IMR-90 (cell line): Measurements from ENCODE around the gene TSPAN31. TPM values are rescaled to one million over a fixed set of nuclear protein-coding genes. Genes with fewer than 3 reads are reported as not detected.

Experiments
- ATAC-seq: fragments of 200-7000 bp; cut with Tn5 transposase; 2 replicates; pipeline ENCODE4 v1.9.1; 2020; ENCODE audit warnings: low read depth, mild to moderate bottlenecking, moderate library complexity
- BruUV-seq: library from RNA; stranded (reverse); fragments of 400-500 nt; replicated peaks from 2 replicates; lab custom pipeline; 2021; lab: Mats Ljungman, UMichigan
- CTCF ChIA-PET: fragments of 300-600 bp; formaldehyde crosslinking; extraction: SDS; loops from one replicate; lab custom pipeline; 2021; ENCODE audit warnings: antibody characterized with exemption; lab: Yijun Ruan, JAX
- POLR2A ChIA-PET: fragments of 300-600 bp; sonication (Branson Sonifier 250); formaldehyde crosslinking; loops from one replicate; lab custom pipeline; 2022; ENCODE audit warnings: antibody characterized with exemption; ENCODE audit not compliant: unreplicated experiment; lab: Charles Lee
- DNase-seq: peaks from one replicate; pipeline ENCODE4 v3.0.0; 2013
- H2AFZ ChIP-seq: replicated peaks from 2 replicates; pipeline ENCODE3; 2013; ENCODE audit warnings: low read length, mild to moderate bottlenecking; ENCODE audit not compliant: poor library complexity
- H2AK5ac ChIP-seq: 2 replicates; pipeline ENCODE4 v1.6.1; 2013; ENCODE audit warnings: low read depth, low read length, inconsistent platforms
- H2AK9ac ChIP-seq: replicated peaks from 2 replicates; pipeline ENCODE3; 2013; ENCODE audit warnings: mild to moderate bottlenecking, low read depth, low read length, moderate library complexity; ENCODE audit not compliant: poor library complexity
- H2BK120ac ChIP-seq: 2 replicates; pipeline ENCODE4 v1.6.1; 2013; ENCODE audit warnings: low read depth, low read length, inconsistent platforms
- H2BK15ac ChIP-seq: 3 replicates; pipeline ENCODE4 v1.6.1; 2013; ENCODE audit warnings: low read depth, low read length, inconsistent platforms
- H2BK20ac ChIP-seq: 2 replicates; pipeline ENCODE4 v1.6.1; 2013; ENCODE audit warnings: low read depth, mild to moderate bottlenecking, inconsistent platforms, low read length, moderate library complexity
- H2BK5ac ChIP-seq: 2 replicates; pipeline ENCODE4 v1.6.1; 2013; ENCODE audit warnings: mild to moderate bottlenecking, low read depth, low read length, inconsistent platforms; ENCODE audit not compliant: poor library complexity, severe bottlenecking
- H3K14ac ChIP-seq: replicated peaks from 2 replicates; pipeline ENCODE4 v1.6.1; 2013; ENCODE audit warnings: low read depth, low read length, inconsistent platforms
- H3K18ac ChIP-seq: 2 replicates; pipeline ENCODE4 v1.6.1; 2013; ENCODE audit warnings: low read depth, low read length, control low read depth
- H3K23ac ChIP-seq: 2 replicates; pipeline ENCODE4 v1.6.1; 2013; ENCODE audit warnings: low read depth, low read length, inconsistent platforms
- H3K27ac ChIP-seq: 2 replicates; pipeline ENCODE4 v1.5.1; 2013; ENCODE audit warnings: mild to moderate bottlenecking, control low read depth, low read length; ENCODE audit not compliant: insufficient read depth
- H3K27me3 ChIP-seq: 2 replicates; pipeline ENCODE4 v1.6.1; 2013; ENCODE audit warnings: low read length; ENCODE audit not compliant: control insufficient read depth, insufficient read depth
- H3K36me3 ChIP-seq: 2 replicates; pipeline ENCODE4 v1.6.1; 2013; ENCODE audit warnings: low read length, mixed read lengths; ENCODE audit not compliant: control insufficient read depth, insufficient read depth
- H3K4ac ChIP-seq: 2 replicates; pipeline ENCODE4 v1.6.1; 2013; ENCODE audit warnings: low read depth, low read length, inconsistent platforms
- H3K4me1 ChIP-seq: 2 replicates; pipeline ENCODE4 v1.6.1; 2013; ENCODE audit warnings: low read length, mixed read lengths; ENCODE audit not compliant: control insufficient read depth, insufficient read depth
- H3K4me2 ChIP-seq: 2 replicates; pipeline ENCODE4 v1.6.1; 2013; ENCODE audit warnings: low read depth, mild to moderate bottlenecking, control low read depth, low read length, moderate library complexity
- H3K4me3 ChIP-seq: 2 replicates; pipeline ENCODE4 v1.5.1; 2013; ENCODE audit warnings: low read depth, mild to moderate bottlenecking, control low read depth, low read length, moderate library complexity; ENCODE audit not compliant: insufficient read depth
- H3K56ac ChIP-seq: 2 replicates; pipeline ENCODE4 v1.6.1; 2013; ENCODE audit warnings: low read length, inconsistent platforms; ENCODE audit not compliant: insufficient read depth; ENCODE audit errors: extremely low read depth
- H3K79me1 ChIP-seq, 2 experiments: 2 replicates each; pipeline ENCODE4 v1.6.1; 2013; ENCODE audit warnings: low read length in 2 of 2, inconsistent platforms in 1 of 2, low read depth in 1 of 2
- H3K9ac ChIP-seq: 2 replicates; pipeline ENCODE4 v1.6.1; 2013; ENCODE audit warnings: low read depth, low read length, control low read depth
- H3K9me1 ChIP-seq: 2 replicates; pipeline ENCODE4 v1.6.1; 2013; ENCODE audit warnings: low read length, inconsistent platforms; ENCODE audit not compliant: insufficient read depth
- H3K9me3 ChIP-seq: 2 replicates; pipeline ENCODE4 v1.6.1; 2013; ENCODE audit warnings: low read length; ENCODE audit not compliant: control insufficient read depth, insufficient read depth
- H4K20me1 ChIP-seq: 2 replicates; pipeline ENCODE4 v1.6.1; 2013; ENCODE audit warnings: low read length, inconsistent platforms; ENCODE audit not compliant: insufficient read depth
- H4K5ac ChIP-seq: 2 replicates; pipeline ENCODE4 v1.6.1; 2013; ENCODE audit warnings: mild to moderate bottlenecking, low read depth, low read length, control low read depth
- H4K8ac ChIP-seq, 2 experiments: 2 replicates each; pipeline ENCODE4 v1.6.1; 2013; ENCODE audit warnings: low read depth in 2 of 2, low read length in 2 of 2, control low read depth in 1 of 2, inconsistent platforms in 1 of 2
- H4K91ac ChIP-seq: 2 replicates; pipeline ENCODE4 v1.6.1; 2013; ENCODE audit warnings: low read depth, low read length, inconsistent platforms; ENCODE audit not compliant: insufficient read depth
- BHLHE40 ChIP-seq: fragments of 150-350 bp; IDR thresholded peaks from 2 replicates; pipeline ENCODE4 v1.6.1; 2016; ENCODE audit warnings: mild to moderate bottlenecking, low read depth, low read length
- CHD1 ChIP-seq: IDR thresholded peaks from 2 replicates; pipeline ENCODE4 v1.6.1; 2012; ENCODE audit warnings: low read depth, low read length, improper control_type of control experiment
- RAD21 ChIP-seq: IDR thresholded peaks from 2 replicates; pipeline ENCODE4 v1.6.1; 2012; ENCODE audit warnings: low read length, improper control_type of control experiment
- RFX5 ChIP-seq: IDR thresholded peaks from 2 replicates; pipeline ENCODE4 v1.8.0; 2012; ENCODE audit warnings: low read depth, mild to moderate bottlenecking, low read length, moderate library complexity
- WGBS, 2 experiments: methylation state at CpG; one replicate each; pipeline versions ENCODE4 v1.1.5 to v1.1.7; 2013; ENCODE audit warnings: missing lambda C conversion rate in 2 of 2; ENCODE audit not compliant: insufficient read length in 1 of 2; ENCODE audit errors: extremely low coverage in 2 of 2; 5-methylcytosine and 5-hydroxymethylcytosine counted together
- dilution Hi-C: fragments of 300-500 bp; cut with HindIII; formaldehyde crosslinking; loops from one replicate; pipeline ENCODE4 v1.14.3; 2018; ENCODE audit warnings: low sequenced_read_pairs; ENCODE audit not compliant: unreplicated experiment
- in situ Hi-C: fragments of 300-500 bp; cut with MboI; formaldehyde crosslinking; loops from 3 replicates; pipeline ENCODE4 v1.14.3; 2019; ENCODE audit warnings: low sequenced_read_pairs, inconsistent platforms, mixed read lengths
- intact Hi-C: fragments of 100-400 bp; cut with micrococcal nuclease; formaldehyde crosslinking; loops from 2 replicates; pipeline ENCODE4 v1.10.0; 2022
- polyA plus RNA-seq, 3 experiments: library from polyadenylated mRNA; depleted of rRNA; stranded (reverse); fragments of >200 nt; gene quantifications; 2 replicates each; pipeline ENCODE4 v1.2.3, GENCODE V29; 2012; ENCODE audit warnings: low replicate concordance in 1 of 3
- total RNA-seq: library from RNA; depleted of rRNA; stranded (reverse); fragments of >200 nt; gene quantifications from 2 replicates; pipeline ENCODE4 v1.2.3, GENCODE V29; 2012
- TF ChIP-seq, protein P1 (sequence below): conservative IDR thresholded peaks from 2 replicates; pipeline ENCODE4 v1.5.1; 2012; ENCODE audit warnings: mild to moderate bottlenecking, low read depth, low read length, improper control_type of control experiment

Gene TSPAN31
- total and polyA plus RNA-seq, 2 of the 4 experiments (the other 2 are of a cell fraction), result 12.3 to 71.2 TPM

DNA sequence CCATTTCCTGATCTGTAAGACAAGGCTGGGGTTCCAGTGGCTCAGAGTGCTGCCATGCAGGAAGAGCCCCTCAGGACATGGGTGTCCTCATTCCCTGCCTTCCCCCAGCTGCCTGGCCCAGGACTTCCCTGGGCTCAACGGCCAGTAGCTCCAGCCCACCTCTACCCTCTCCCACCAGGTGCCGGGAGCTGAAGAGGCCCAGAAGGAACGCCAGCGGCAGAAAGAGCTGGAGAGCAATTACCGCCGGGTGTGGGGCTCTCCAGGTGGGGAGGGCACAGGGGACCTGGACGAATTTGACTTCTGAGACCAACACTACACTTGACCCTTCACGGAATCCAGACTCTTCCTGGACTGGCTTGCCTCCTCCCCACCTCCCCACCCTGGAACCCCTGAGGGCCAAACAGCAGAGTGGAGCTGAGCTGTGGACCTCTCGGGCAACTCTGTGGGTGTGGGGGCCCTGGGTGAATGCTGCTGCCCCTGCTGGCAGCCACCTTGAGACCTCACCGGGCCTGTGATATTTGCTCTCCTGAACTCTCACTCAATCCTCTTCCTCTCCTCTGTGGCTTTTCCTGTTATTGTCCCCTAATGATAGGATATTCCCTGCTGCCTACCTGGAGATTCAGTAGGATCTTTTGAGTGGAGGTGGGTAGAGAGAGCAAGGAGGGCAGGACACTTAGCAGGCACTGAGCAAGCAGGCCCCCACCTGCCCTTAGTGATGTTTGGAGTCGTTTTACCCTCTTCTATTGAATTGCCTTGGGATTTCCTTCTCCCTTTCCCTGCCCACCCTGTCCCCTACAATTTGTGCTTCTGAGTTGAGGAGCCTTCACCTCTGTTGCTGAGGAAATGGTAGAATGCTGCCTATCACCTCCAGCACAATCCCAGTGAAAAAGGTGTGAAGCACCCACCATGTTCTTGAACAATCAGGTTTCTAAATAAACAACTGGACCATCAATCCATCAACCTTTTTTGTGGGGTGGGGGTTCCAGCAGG lies 23.9 kb upstream of the TSPAN31 start:
- Histone ChIP-seq H3K27me3 (no peaks in the 10 kb centered on the region; the same call in 1 of the 2 replicates), H3K56ac (no peak overlapping the region), H3K36me3 (peaks cover 43% of the 10 kb centered on the region), H3K9me1 (peaks cover 3% of the 10 kb centered on the region; the same call in 1 of the 2 replicates), H3K9me3 (no peaks in the 10 kb centered on the region), H4K20me1 (no peaks in the 10 kb centered on the region), H4K5ac (no peak overlapping the region), H3K9ac (no peak overlapping the region), H4K8ac (no peak overlapping the region), H3K14ac (no peak overlapping the region), H2BK5ac (no peak overlapping the region), H3K4ac (no peak overlapping the region), H2AFZ (no peak overlapping the region), H4K91ac (no peak overlapping the region), H3K4me3 (no peak overlapping the region), H3K79me1 (peaks cover 0 to 2% of the 10 kb centered on the region in 2 experiments; a peak in 1 of 4 replicates), H3K18ac (no peak overlapping the region), H3K4me1 (no peaks in the 10 kb centered on the region), H3K4me2 (no peak overlapping the region), H2BK15ac (no peak overlapping the region), H3K23ac (no peak overlapping the region), H2AK5ac (no peak overlapping the region), H2BK20ac (no peak overlapping the region), H3K27ac (no peak overlapping the region), H2BK120ac (no peak overlapping the region), H2AK9ac (peak overlapping the region; percentile 45)
- intact Hi-C loops (no loop called here), in situ Hi-C loops (no loop called here), dilution Hi-C loops (no loop called here)
- WGBS, 2 experiments, result 94% methylated on average over 3 of the region's 11 CpGs; no CpG with 5 or more reads in 1 of the 2 experiments
- CTCF ChIA-PET, result no interaction called here
- TF ChIP-seq BHLHE40, result no peak
- no peak for TF ChIP-seq RFX5
- no peak for TF ChIP-seq CHD1
- no peak for TF ChIP-seq RAD21
- TF ChIP-seq, protein P1, sequence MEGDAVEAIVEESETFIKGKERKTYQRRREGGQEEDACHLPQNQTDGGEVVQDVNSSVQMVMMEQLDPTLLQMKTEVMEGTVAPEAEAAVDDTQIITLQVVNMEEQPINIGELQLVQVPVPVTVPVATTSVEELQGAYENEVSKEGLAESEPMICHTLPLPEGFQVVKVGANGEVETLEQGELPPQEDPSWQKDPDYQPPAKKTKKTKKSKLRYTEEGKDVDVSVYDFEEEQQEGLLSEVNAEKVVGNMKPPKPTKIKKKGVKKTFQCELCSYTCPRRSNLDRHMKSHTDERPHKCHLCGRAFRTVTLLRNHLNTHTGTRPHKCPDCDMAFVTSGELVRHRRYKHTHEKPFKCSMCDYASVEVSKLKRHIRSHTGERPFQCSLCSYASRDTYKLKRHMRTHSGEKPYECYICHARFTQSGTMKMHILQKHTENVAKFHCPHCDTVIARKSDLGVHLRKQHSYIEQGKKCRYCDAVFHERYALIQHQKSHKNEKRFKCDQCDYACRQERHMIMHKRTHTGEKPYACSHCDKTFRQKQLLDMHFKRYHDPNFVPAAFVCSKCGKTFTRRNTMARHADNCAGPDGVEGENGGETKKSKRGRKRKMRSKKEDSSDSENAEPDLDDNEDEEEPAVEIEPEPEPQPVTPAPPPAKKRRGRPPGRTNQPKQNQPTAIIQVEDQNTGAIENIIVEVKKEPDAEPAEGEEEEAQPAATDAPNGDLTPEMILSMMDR, result no peak
- DNase-seq (no peak), ATAC-seq (no peak)
- POLR2A ChIA-PET, result no interaction called here
- BruUV-seq, result TSS peak; percentile 98
